Measurements from ENCODE around the gene HCLS1. TPM values are rescaled to one million over a fixed set of nuclear protein-coding genes. Genes with fewer than 3 reads are reported as not detected.
A peak's percentile ranks its signal among the peaks of the same experiment; 100 is the strongest.

HCLS1 gene
- total RNA-seq, 1 donor from 2014 or later: 234 TPM

- Mint-ChIP-seq H3K27me3 (ENCODE audit: insufficient read depth) (no peaks in the 10 kb centered on the region), H3K27ac (no peak overlapping the region), H3K4me3 (no peak overlapping the region), H3K9me3 (no peaks in the 10 kb centered on the region), H3K4me1 (ENCODE audit: low read depth) (peaks cover 37% of the 10 kb centered on the region), H3K36me3 (ENCODE audit: low read depth) (peaks cover 57% of the 10 kb centered on the region)
- intact Hi-C loops (cut with micrococcal nuclease): no loop called here
- DNase-seq (ENCODE audit: low spot score): no peak
These were observed 12.3 kb downstream of the HCLS1 start for GRCh38 chr3:121648219-121648958.

GRCh38 chr3:121645054-121645453 is 15.6 kb downstream of the HCLS1 start:
- intact Hi-C loops (cut with micrococcal nuclease): no loop called here
- peaks cover 25% of the 10 kb centered on the region for H3K4me1 Mint-ChIP-seq (ENCODE audit: low read depth)
- no peaks in the 10 kb centered on the region for H3K27me3 Mint-ChIP-seq (ENCODE audit: insufficient read depth)
- no peak overlapping the region for H3K27ac Mint-ChIP-seq
- no peak overlapping the region for H3K4me3 Mint-ChIP-seq
- no peaks in the 10 kb centered on the region for H3K9me3 Mint-ChIP-seq
- H3K36me3 Mint-ChIP-seq (ENCODE audit: low read depth): peaks cover 59% of the 10 kb centered on the region
- DNase-seq (ENCODE audit: low spot score): no peak

- Mint-ChIP-seq H3K36me3 (ENCODE audit: low read depth) (peaks cover 63% of the 10 kb centered on the region), H3K9me3 (no peaks in the 10 kb centered on the region), H3K4me1 (ENCODE audit: low read depth) (peaks cover 13% of the 10 kb centered on the region), H3K27me3 (ENCODE audit: insufficient read depth) (no peaks in the 10 kb centered on the region), H3K4me3 (no peak overlapping the region), H3K27ac (peak overlapping the region; percentile 8)
- DNase-seq (ENCODE audit: low spot score): no peak
- intact Hi-C loops (cut with micrococcal nuclease): no loop called here
These were observed 17.9 kb downstream of the HCLS1 start for GRCh38 chr3:121642601-121643314.

- H3K4me3 Mint-ChIP-seq: no peak overlapping the region
- H3K27ac Mint-ChIP-seq: no peak overlapping the region
- no peak for DNase-seq (ENCODE audit: low spot score)
- H3K27me3 Mint-ChIP-seq (ENCODE audit: insufficient read depth): no peaks in the 10 kb centered on the region
- intact Hi-C loops (cut with micrococcal nuclease): no loop called here
- H3K36me3 Mint-ChIP-seq (ENCODE audit: low read depth): peaks cover 75% of the 10 kb centered on the region
- H3K4me1 Mint-ChIP-seq (ENCODE audit: low read depth): peaks cover 11% of the 10 kb centered on the region
- H3K9me3 Mint-ChIP-seq: no peaks in the 10 kb centered on the region
These were observed 19.6 kb downstream of the HCLS1 start for GRCh38 chr3:121641127-121641526.

- no peaks in the 10 kb centered on the region for H3K9me3 Mint-ChIP-seq
- H3K36me3 Mint-ChIP-seq (ENCODE audit: low read depth): peaks cover 68% of the 10 kb centered on the region
- H3K27ac Mint-ChIP-seq: peak overlapping the region; percentile 14
- intact Hi-C loops (cut with micrococcal nuclease): no loop called here
- no peak for DNase-seq (ENCODE audit: low spot score)
- H3K27me3 Mint-ChIP-seq (ENCODE audit: insufficient read depth): no peaks in the 10 kb centered on the region
- H3K4me1 Mint-ChIP-seq (ENCODE audit: low read depth): peaks cover 11% of the 10 kb centered on the region
- no peak overlapping the region for H3K4me3 Mint-ChIP-seq
These were observed 22.8 kb downstream of the HCLS1 start for GRCh38 chr3:121637922-121638321.

- Mint-ChIP-seq H3K9me3 (no peaks in the 10 kb centered on the region), H3K4me1 (ENCODE audit: low read depth) (no peaks in the 10 kb centered on the region), H3K36me3 (ENCODE audit: low read depth) (peaks cover 48% of the 10 kb centered on the region), H3K4me3 (no peak overlapping the region), H3K27me3 (ENCODE audit: insufficient read depth) (no peaks in the 10 kb centered on the region), H3K27ac (no peak overlapping the region)
- intact Hi-C loops (cut with micrococcal nuclease): no loop called here
- no peak for DNase-seq (ENCODE audit: low spot score)
These were observed 30.3 kb downstream of the HCLS1 start for GRCh38 chr3:121630355-121630754.

- no peak overlapping the region for H3K4me3 Mint-ChIP-seq
- no peaks in the 10 kb centered on the region for H3K9me3 Mint-ChIP-seq
- intact Hi-C loops (cut with micrococcal nuclease): no loop called here
- DNase-seq (ENCODE audit: low spot score): no peak
- peak overlapping the region; percentile 47 for H3K27ac Mint-ChIP-seq
- H3K4me1 Mint-ChIP-seq (ENCODE audit: low read depth): no peaks in the 10 kb centered on the region
- H3K36me3 Mint-ChIP-seq (ENCODE audit: low read depth): peaks cover 42% of the 10 kb centered on the region
- H3K27me3 Mint-ChIP-seq (ENCODE audit: insufficient read depth): no peaks in the 10 kb centered on the region
These were observed 31.1 kb downstream of the HCLS1 start for GRCh38 chr3:121629601-121630000.

GRCh38 chr3:121627622-121628021 is 33.1 kb downstream of the HCLS1 start:
- H3K9me3 Mint-ChIP-seq: no peaks in the 10 kb centered on the region
- no peaks in the 10 kb centered on the region for H3K4me1 Mint-ChIP-seq (ENCODE audit: low read depth)
- H3K4me3 Mint-ChIP-seq: no peak overlapping the region

GRCh38 chr3:121627211-121627610 is 33.5 kb downstream of the HCLS1 start:
- H3K4me1 Mint-ChIP-seq (ENCODE audit: low read depth): no peaks in the 10 kb centered on the region
- no peaks in the 10 kb centered on the region for H3K27me3 Mint-ChIP-seq (ENCODE audit: insufficient read depth)
- DNase-seq (ENCODE audit: low spot score): no peak
- H3K9me3 Mint-ChIP-seq: no peaks in the 10 kb centered on the region
- intact Hi-C loops (cut with micrococcal nuclease): no loop called here
- H3K27ac Mint-ChIP-seq: no peak overlapping the region
- peaks cover 27% of the 10 kb centered on the region for H3K36me3 Mint-ChIP-seq (ENCODE audit: low read depth)
- no peak overlapping the region for H3K4me3 Mint-ChIP-seq

More at GRCh38 chr3:121627622-121628021, 33.1 kb downstream of the HCLS1 start:
- H3K36me3 Mint-ChIP-seq (ENCODE audit: low read depth): peaks cover 31% of the 10 kb centered on the region
- intact Hi-C loops (cut with micrococcal nuclease): no loop called here
- no peaks in the 10 kb centered on the region for H3K27me3 Mint-ChIP-seq (ENCODE audit: insufficient read depth)
- no peak overlapping the region for H3K27ac Mint-ChIP-seq
- DNase-seq (ENCODE audit: low spot score): no peak

- H3K4me3 Mint-ChIP-seq: no peak overlapping the region
- no peak for DNase-seq (ENCODE audit: low spot score)
- peaks cover under 1% of the 10 kb centered on the region for H3K27me3 Mint-ChIP-seq (ENCODE audit: insufficient read depth)
- intact Hi-C loops (cut with micrococcal nuclease): no loop called here
- H3K27ac Mint-ChIP-seq: no peak overlapping the region
- peaks cover 19% of the 10 kb centered on the region for H3K36me3 Mint-ChIP-seq (ENCODE audit: low read depth)
- H3K4me1 Mint-ChIP-seq (ENCODE audit: low read depth): no peaks in the 10 kb centered on the region
- H3K9me3 Mint-ChIP-seq: no peaks in the 10 kb centered on the region
These were observed 34.2 kb downstream of the HCLS1 start for GRCh38 chr3:121626495-121626894.

- no peak overlapping the region for H3K27ac Mint-ChIP-seq
- no peaks in the 10 kb centered on the region for H3K4me1 Mint-ChIP-seq (ENCODE audit: low read depth)
- intact Hi-C loops (cut with micrococcal nuclease): no loop called here
- no peak overlapping the region for H3K4me3 Mint-ChIP-seq
- peaks cover 3% of the 10 kb centered on the region for H3K27me3 Mint-ChIP-seq (ENCODE audit: insufficient read depth)
- H3K36me3 Mint-ChIP-seq (ENCODE audit: low read depth): peaks cover 5% of the 10 kb centered on the region
- DNase-seq (ENCODE audit: low spot score): no peak
- H3K9me3 Mint-ChIP-seq: no peaks in the 10 kb centered on the region
These were observed 36.4 kb downstream of the HCLS1 start for GRCh38 chr3:121624147-121624899.

- DNase-seq (ENCODE audit: low spot score): no peak
- Mint-ChIP-seq H3K4me1 (ENCODE audit: low read depth) (no peaks in the 10 kb centered on the region), H3K9me3 (no peaks in the 10 kb centered on the region), H3K4me3 (no peak overlapping the region), H3K27ac (no peak overlapping the region), H3K36me3 (ENCODE audit: low read depth) (no peaks in the 10 kb centered on the region), H3K27me3 (ENCODE audit: insufficient read depth) (peaks cover 3% of the 10 kb centered on the region)
- intact Hi-C loops (cut with micrococcal nuclease): no loop called here
These were observed 39.2 kb downstream of the HCLS1 start for GRCh38 chr3:121621491-121621890.

GRCh38 chr3:121619691-121620090 is 41.0 kb downstream of the HCLS1 start:
- H3K27me3 Mint-ChIP-seq (ENCODE audit: insufficient read depth): peaks cover 3% of the 10 kb centered on the region
- intact Hi-C loops (cut with micrococcal nuclease): no loop called here
- no peak for DNase-seq (ENCODE audit: low spot score)
- no peak overlapping the region for H3K4me3 Mint-ChIP-seq
- no peaks in the 10 kb centered on the region for H3K9me3 Mint-ChIP-seq
- H3K27ac Mint-ChIP-seq: no peak overlapping the region
- H3K36me3 Mint-ChIP-seq (ENCODE audit: low read depth): no peaks in the 10 kb centered on the region
- H3K4me1 Mint-ChIP-seq (ENCODE audit: low read depth): no peaks in the 10 kb centered on the region
